NCI-H446 (cell line): Measurements from ENCODE around the gene C5orf22.
"Not testable (repeated sequence)": the region's sequence is repeated elsewhere in the genome, so short reads cannot be mapped to it uniquely, and the experiment has no call there.

Experiments
- DNase-seq, 2 experiments: peaks; one replicate each; lab custom pipeline; 2025; lab: John Stamatoyannopoulos, UW

The C5orf22 gene

DNA sequence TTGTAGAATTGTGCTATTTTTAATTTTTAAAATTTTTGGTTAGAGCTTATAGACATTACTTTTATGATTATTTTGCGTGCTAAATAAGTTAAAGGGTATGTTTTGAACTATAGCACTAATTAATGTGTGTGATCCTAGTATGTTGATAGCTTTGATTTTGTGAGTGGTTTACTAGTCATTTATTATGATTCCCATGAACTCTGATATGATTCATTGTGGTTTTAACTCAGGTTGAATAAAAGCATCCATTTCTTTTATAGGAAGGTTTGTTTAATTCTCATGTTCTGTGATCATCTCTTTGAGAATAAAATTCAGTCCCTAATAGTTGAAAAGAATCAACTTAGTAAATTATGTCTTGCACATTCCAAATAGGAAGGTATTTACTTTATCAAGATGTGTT, 22.5 kb downstream of the C5orf22 start:
- no peak for DNase-seq

GRCh38 chr5:31556461-31556860, 24.4 kb downstream of the C5orf22 start:
- peak in 1 of 2 experiments; percentile 41 for DNase-seq

GRCh38 chr5:31559942-31560341, 27.8 kb downstream of the C5orf22 start:
- no peak for DNase-seq

- DNase-seq, result peak; percentile 82 to 86
Observed at GRCh38 chr5:31561946-31562345, 29.8 kb downstream of the C5orf22 start.

DNA sequence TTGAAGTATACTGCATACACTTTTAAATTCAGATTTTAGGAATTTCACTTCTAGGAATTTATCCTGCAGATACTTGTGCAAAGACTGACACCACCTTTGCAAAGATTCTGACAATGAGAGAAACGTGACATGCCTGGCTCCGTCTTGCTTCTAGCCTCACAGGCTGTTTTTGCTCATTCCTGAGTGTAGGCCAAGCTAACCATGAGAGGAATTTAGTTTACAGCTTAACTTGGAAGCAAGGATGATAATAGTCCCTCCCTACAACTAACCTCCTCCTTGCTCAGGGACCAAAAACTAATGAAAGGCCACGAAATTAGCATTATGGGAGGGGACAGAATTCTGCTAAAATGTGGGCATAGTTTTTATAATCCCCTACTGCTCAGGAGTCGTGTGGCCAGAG, 31.1 kb downstream of the C5orf22 start:
- DNase-seq, result no peak

- not testable (repeated sequence) for DNase-seq
Observed at GRCh38 chr5:31566362-31566761, 34.3 kb downstream of the C5orf22 start.

GRCh38 chr5:31568302-31568835, 36.3 kb downstream of the C5orf22 start:
- DNase-seq, result no peak

DNA sequence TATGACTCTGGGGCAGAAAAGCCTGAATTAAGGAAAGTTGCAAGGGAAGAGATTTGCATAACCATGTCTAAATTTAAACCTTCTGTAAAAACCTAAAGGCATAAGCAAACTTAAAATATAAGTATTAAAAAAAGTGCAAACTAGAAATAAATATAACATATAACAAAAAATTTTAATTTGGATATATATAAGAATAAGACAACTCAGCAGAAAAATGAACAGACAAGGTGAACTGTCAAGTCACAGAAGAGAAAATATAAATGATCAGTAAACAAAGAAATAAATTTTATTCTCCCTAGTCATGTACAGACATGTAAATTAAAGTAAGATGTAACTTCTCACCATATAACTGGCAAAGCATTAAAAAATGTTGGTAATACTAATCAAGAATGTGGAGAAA, 37.0 kb downstream of the C5orf22 start:
- no peak for DNase-seq

DNA sequence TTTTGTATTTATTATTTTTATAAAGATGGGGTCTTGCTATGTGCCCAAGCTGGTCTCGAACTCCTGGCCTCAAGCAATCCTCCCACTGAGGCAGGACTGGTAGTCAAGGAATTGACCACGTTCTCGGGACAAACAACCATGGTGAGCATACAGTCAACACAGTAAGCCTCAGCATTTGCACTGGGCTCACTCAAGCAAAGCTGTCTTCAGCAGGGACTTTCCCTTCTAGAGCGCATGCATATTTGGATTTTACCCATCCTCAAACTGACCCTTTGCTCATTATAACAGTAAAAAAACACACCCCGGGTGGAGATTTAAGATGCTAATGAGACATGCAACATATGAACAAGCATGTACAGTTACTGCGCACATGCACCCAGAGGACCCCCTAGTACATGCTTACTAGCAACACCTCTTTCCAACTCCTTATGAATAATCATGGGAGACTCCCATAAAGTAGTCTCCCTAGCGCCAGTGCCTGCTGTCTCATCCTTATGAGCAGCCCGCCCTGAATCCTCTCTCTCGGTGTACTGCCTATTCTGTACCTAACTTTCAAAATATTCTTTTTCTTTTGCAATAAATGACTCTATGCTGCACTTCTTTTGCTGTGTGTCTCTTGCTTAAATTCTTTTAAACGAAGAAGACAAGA, 41.5 kb downstream of the C5orf22 start:
- DNase-seq, result no peak

DNA sequence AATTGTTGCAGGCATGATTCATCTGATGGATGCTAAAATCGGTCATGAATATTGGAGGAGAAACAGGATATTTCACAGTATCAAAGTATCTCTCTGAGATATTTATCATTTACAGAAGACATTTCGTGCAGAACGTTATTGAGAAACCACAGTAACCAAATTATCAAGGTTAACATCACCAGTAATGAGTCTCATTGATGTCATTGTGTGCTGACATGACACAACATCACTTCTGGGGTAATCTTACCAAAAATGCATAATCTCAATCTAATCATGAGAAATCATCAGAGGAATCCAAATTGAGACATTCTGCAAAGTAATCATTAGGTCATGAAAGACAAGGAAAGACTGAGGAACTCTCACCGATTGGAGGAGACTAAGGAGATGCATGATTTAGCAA, 42.7 kb downstream of the C5orf22 start:
- DNase-seq, result no peak

GRCh38 chr5:31577438-31577837, 45.3 kb downstream of the C5orf22 start:
- no peak for DNase-seq

- DNase-seq, result no peak
Observed at GRCh38 chr5:31579558-31579957, 47.5 kb downstream of the C5orf22 start.

GRCh38 chr5:31581498-31582099, 49.5 kb downstream of the C5orf22 start:
- DNase-seq, result peak in 1 of 2 experiments; percentile 63

DNA sequence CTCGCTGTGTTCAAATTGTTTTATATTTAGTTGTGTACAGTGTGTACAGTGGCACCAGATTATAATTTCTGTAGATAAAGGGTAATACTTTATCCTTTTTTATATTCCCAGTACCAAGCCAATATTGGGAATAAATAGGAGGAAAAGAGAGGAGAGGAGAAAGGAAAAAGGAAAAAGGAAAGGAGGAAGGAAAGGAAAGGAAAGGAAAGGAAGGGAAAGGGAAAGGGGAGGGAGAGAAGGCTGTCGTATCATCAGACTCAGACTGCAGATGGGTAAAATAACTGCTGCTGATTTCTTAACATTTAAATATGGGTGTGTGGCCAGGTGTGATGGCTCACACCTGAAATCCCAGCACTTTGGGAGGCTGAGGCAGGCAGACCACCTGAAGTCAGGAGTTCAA, 51.0 kb downstream of the C5orf22 start:
- DNase-seq, result no peak

- DNase-seq, result no peak
Observed at GRCh38 chr5:31585166-31585894, 53.2 kb downstream of the C5orf22 start.

DNA sequence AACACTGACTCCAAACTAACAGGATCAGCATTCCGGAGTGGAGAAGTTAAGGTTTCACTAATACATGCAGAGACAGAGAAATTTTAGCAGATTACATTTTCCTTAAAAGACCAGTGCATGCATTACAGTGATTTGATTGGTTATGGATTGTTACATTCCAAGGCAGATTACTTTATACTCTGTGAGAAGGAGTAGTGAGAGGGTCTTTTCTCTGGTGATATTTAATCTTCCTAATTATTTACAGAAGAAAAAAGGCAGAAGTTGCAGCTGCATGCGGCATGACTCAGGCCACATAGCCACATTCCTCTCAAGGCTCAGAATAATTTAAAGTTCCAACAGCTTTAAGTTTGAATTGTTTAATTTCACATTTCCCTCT, 53.8 kb downstream of the C5orf22 start:
- no peak for DNase-seq

DNA sequence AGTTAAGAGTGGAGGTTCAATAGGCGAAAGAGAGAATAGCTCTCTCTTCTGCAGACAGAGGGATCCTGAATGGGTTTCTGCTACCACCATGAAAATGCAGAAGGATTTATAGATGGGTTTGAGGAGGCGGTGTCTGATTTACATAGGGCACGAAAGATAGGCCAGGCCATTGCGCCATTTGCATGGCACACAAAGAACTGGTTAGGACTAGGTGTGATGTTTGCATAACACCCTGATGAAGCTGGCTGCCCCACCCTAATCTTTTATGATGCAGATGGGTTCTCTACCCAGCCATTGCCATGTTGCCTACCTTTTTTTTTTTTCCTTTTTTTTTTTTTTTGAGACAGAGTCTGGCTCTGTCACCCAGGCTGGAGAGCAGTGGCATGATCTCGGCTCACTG, 55.4 kb downstream of the C5orf22 start:
- no peak for DNase-seq

GRCh38 chr5:31593665-31594064, 61.6 kb downstream of the C5orf22 start:
- DNase-seq, result no peak

DNA sequence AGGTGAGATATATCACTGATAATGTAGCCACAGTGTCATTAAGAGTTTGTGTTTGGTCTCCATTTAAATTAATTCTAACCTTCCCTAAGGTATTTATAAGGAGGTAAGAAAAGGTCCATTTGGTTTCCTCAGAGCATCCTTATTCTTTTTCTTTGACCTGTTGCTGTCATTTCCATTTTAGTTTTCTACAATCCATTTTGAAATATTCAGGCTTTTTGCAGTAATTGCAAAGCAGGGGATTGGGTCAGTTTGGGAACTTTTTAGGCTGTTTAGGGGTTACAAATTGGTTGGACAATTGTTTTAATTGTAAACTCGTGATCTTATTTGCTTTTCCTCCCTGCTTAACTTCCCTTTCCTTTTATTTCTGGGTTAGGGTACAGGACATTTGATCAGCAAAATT, 64.3 kb downstream of the C5orf22 start:
- no peak for DNase-seq

GRCh38 chr5:31598640-31599611, 66.8 kb downstream of the C5orf22 start:
- no peak for DNase-seq

- not testable (repeated sequence) for DNase-seq
Observed at GRCh38 chr5:31602305-31602704, 70.2 kb downstream of the C5orf22 start.

GRCh38 chr5:31604240-31604639, 72.1 kb downstream of the C5orf22 start:
- DNase-seq, result no peak
